HepG2 (cell line): ENCODE results near the gene MADCAM1. TPM values are rescaled to one million over a fixed set of nuclear protein-coding genes. Genes with fewer than 3 reads are reported as not detected.

Source experiments
- ATM ChIP-seq: fragments of 450-650 bp; IDR thresholded peaks from 2 replicates; pipeline ENCODE4 v1.7.1; 2017; ENCODE audit warnings: mild to moderate bottlenecking, borderline replicate concordance
- ELF4 ChIP-seq: sonication (generic); formaldehyde crosslinking; IDR thresholded peaks from 2 replicates; pipeline ENCODE4 v1.5.0; 2020; ENCODE audit warnings: missing genetic modification reagents, mild to moderate bottlenecking, moderate library complexity, borderline replicate concordance
- FOXO1 ChIP-seq: sonication (generic); formaldehyde crosslinking; IDR thresholded peaks from 2 replicates; pipeline ENCODE4 v1.4.0; 2020; ENCODE audit warnings: missing genetic modification reagents
- HOXA5 ChIP-seq: sonication (generic); formaldehyde crosslinking; IDR thresholded peaks from 2 replicates; pipeline ENCODE4 v1.4.0; 2020; ENCODE audit warnings: missing genetic modification reagents
- KLF11 ChIP-seq: IDR thresholded peaks from 2 replicates; pipeline ENCODE4 v1.6.1; 2016; ENCODE audit warnings: missing compliant biosample characterization
- MIXL1 ChIP-seq: IDR thresholded peaks from 2 replicates; pipeline ENCODE4 v1.6.1; 2016
- NAIF1 ChIP-seq: sonication (generic); formaldehyde crosslinking; IDR thresholded peaks from 2 replicates; pipeline ENCODE4 v1.5.0; 2020; ENCODE audit warnings: mild to moderate bottlenecking, missing genetic modification reagents, borderline replicate concordance
- RARA ChIP-seq: IDR thresholded peaks from 2 replicates; pipeline ENCODE4 v1.6.1; 2016; ENCODE audit warnings: missing genetic modification reagents, missing compliant biosample characterization
- SP2 ChIP-seq: sonication (generic); formaldehyde crosslinking; IDR thresholded peaks from 2 replicates; pipeline ENCODE4 v1.5.1; 2020; ENCODE audit warnings: mild to moderate bottlenecking, missing genetic modification reagents
- TAF1 ChIP-seq: sonication (generic); formaldehyde crosslinking; IDR thresholded peaks from 2 replicates; pipeline ENCODE4 v1.4.0; 2020; ENCODE audit warnings: missing genetic modification reagents
- THAP11 ChIP-seq: IDR thresholded peaks from 2 replicates; pipeline ENCODE4 v1.6.1; 2016; ENCODE audit warnings: missing biosample characterization, missing genetic modification reagents
- YEATS4 ChIP-seq: sonication (generic); formaldehyde crosslinking; IDR thresholded peaks from 2 replicates; pipeline ENCODE4 v1.4.0; 2020; ENCODE audit warnings: missing genetic modification reagents, borderline replicate concordance
- ZKSCAN8 ChIP-seq: IDR thresholded peaks from 2 replicates; pipeline ENCODE4 v1.6.1; 2016; ENCODE audit warnings: borderline replicate concordance, missing genetic modification reagents, missing compliant biosample characterization
- ZMYM2 ChIP-seq: sonication (generic); formaldehyde crosslinking; IDR thresholded peaks from 2 replicates; pipeline ENCODE4 v1.8.0; 2022; ENCODE audit warnings: mild to moderate bottlenecking, missing genetic modification reagents
- ZNF17 ChIP-seq: sonication (generic); formaldehyde crosslinking; IDR thresholded peaks from 2 replicates; pipeline ENCODE4 v1.5.0; 2020; ENCODE audit warnings: mild to moderate bottlenecking, missing genetic modification reagents
- ZNF232 ChIP-seq: sonication (generic); formaldehyde crosslinking; IDR thresholded peaks from 2 replicates; pipeline ENCODE4 v1.4.0; 2020; ENCODE audit warnings: missing genetic modification reagents, borderline replicate concordance
- ZNF235 ChIP-seq: sonication (generic); formaldehyde crosslinking; IDR thresholded peaks from 2 replicates; pipeline ENCODE4 v1.8.1; 2023; ENCODE audit warnings: mild to moderate bottlenecking, missing genetic modification reagents, borderline replicate concordance
- ZNF552 ChIP-seq: sonication (generic); formaldehyde crosslinking; IDR thresholded peaks from 2 replicates; pipeline ENCODE4 v1.9.0; 2022; ENCODE audit warnings: missing genetic modification reagents, mild to moderate bottlenecking, borderline replicate concordance
- ZNF567 ChIP-seq: sonication (generic); formaldehyde crosslinking; IDR thresholded peaks from 2 replicates; pipeline ENCODE4 v1.8.1; 2023; ENCODE audit warnings: mild to moderate bottlenecking, missing genetic modification reagents, borderline replicate concordance
- polyA plus RNA-seq, 8 experiments: library from polyadenylated mRNA; depleted of rRNA in 3 of 8; stranded (reverse) in 7 of 8; unstranded in 1 of 8; fragments of >200 nt; fragmentation: Illumina TruSeq in 4 of 8; extraction: Trizol in 4 of 8; gene quantifications; 2 replicates each; pipeline versions ENCODE4 v1.2.1 to v1.2.3, GENCODE V29; 2011 to 2016; ENCODE audit warnings: low read depth in 4 of 8, missing spikeins in 1 of 8, mixed read lengths in 1 of 8; ENCODE audit not compliant: insufficient read depth in 1 of 8
- total RNA-seq, 5 experiments: library from RNA; depleted of rRNA; stranded (reverse); fragments of >200 nt; fragmentation: Illumina TruSeq; extraction: Trizol; gene quantifications; 2 replicates each; pipeline ENCODE4 v1.2.3, GENCODE V29; 2016; ENCODE audit warnings: low read depth in 1 of 5
- TF ChIP-seq, protein P1 (sequence below): sonication (generic); formaldehyde crosslinking; IDR thresholded peaks from 2 replicates; pipeline ENCODE4 v1.5.0; 2020; ENCODE audit warnings: mild to moderate bottlenecking, low read depth, missing genetic modification reagents, borderline replicate concordance
- TF ChIP-seq, protein P2 (sequence below): sonication (generic); formaldehyde crosslinking; IDR thresholded peaks from 2 replicates; pipeline ENCODE4 v1.8.0; 2022; ENCODE audit warnings: missing genetic modification reagents, mild to moderate bottlenecking, moderate library complexity, borderline replicate concordance
- TF ChIP-seq, protein P3 (sequence below): sonication (generic); formaldehyde crosslinking; conservative IDR thresholded peaks from 2 replicates; pipeline ENCODE4 v1.4.0; 2020; ENCODE audit warnings: mild to moderate bottlenecking, missing genetic modification reagents, moderate library complexity
- TF ChIP-seq, protein P4 (sequence below): sonication (generic); formaldehyde crosslinking; IDR thresholded peaks from 2 replicates; pipeline ENCODE4 v1.5.1; 2020; ENCODE audit warnings: missing genetic modification reagents, mild to moderate bottlenecking, borderline replicate concordance
- TF ChIP-seq, protein P5 (sequence below): sonication (generic); formaldehyde crosslinking; IDR thresholded peaks from 2 replicates; pipeline ENCODE4 v1.4.0; 2020; ENCODE audit warnings: mild to moderate bottlenecking, missing genetic modification reagents

The MADCAM1 gene
- total and polyA plus RNA-seq, 2 of the 13 experiments (the other 11 are each of a cell fraction or from before 2014, with no cell fraction given): 0.29 to 0.33 TPM

DNA sequence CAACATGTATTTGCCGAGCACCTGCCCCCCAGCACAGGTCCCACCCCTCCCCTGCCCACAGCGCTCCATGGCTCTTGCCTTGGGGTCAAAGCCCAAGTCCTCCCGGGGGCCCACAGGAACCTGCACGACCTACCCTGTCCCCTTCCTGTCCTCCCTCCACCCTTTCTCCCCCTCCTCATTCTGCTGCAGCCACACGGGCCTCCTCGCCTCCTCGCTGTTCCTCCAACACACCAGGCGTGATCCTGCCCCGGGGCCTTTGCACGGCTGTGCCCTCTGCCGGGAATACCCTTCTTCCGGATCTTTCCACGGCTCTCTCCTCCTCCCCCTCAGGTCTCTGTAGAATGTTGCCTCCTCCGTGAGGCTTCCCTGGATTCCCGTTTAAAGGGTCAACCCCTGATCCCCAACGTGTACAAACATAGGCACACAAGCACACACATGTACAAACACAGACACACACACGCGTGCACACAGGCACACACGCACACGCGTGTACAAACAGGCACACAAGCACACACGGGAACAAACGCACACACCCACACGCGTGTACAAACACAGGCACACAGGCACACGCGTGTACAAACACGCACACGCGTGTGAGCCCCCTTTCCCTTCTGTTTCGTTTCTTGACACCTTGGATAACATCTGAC is 2.8 kb downstream of the MADCAM1 start (continued):
- TF ChIP-seq, protein P1, sequence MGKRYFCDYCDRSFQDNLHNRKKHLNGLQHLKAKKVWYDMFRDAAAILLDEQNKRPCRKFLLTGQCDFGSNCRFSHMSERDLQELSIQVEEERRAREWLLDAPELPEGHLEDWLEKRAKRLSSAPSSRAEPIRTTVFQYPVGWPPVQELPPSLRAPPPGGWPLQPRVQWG (CRISPR knock-in tag): no peak
- TF ChIP-seq ZNF552 (no peak), FOXO1 (CRISPR knock-in tag) (no peak), ZKSCAN8 (CRISPR knock-in tag) (no peak), RARA (0 out of 2 replicates have a peak, but pooled peaks have one; percentile 6), ZNF567 (CRISPR knock-in tag) (no peak), TAF1 (no peak), YEATS4 (CRISPR knock-in tag) (no peak), MIXL1 (no peak), SP2 (CRISPR knock-in tag) (no peak), ATM (no peak), ELF4 (CRISPR knock-in tag) (no peak), ZNF235 (CRISPR knock-in tag) (no peak), ZMYM2 (CRISPR knock-in tag) (peak; percentile 80; the same call in 1 of the 2 replicates), KLF11 (CRISPR knock-in tag) (no peak), HOXA5 (no peak), NAIF1 (CRISPR knock-in tag) (no peak), THAP11 (no peak), ZNF232 (CRISPR knock-in tag) (no peak), ZNF17 (CRISPR knock-in tag) (no peak)
- TF ChIP-seq, protein P2, sequence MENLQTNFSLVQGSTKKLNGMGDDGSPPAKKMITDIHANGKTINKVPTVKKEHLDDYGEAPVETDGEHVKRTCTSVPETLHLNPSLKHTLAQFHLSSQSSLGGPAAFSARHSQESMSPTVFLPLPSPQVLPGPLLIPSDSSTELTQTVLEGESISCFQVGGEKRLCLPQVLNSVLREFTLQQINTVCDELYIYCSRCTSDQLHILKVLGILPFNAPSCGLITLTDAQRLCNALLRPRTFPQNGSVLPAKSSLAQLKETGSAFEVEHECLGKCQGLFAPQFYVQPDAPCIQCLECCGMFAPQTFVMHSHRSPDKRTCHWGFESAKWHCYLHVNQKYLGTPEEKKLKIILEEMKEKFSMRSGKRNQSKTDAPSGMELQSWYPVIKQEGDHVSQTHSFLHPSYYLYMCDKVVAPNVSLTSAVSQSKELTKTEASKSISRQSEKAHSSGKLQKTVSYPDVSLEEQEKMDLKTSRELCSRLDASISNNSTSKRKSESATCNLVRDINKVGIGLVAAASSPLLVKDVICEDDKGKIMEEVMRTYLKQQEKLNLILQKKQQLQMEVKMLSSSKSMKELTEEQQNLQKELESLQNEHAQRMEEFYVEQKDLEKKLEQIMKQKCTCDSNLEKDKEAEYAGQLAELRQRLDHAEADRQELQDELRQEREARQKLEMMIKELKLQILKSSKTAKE (CRISPR knock-in tag): peak; percentile 41; the same call in 1 of the 2 replicates
- TF ChIP-seq, protein P3, sequence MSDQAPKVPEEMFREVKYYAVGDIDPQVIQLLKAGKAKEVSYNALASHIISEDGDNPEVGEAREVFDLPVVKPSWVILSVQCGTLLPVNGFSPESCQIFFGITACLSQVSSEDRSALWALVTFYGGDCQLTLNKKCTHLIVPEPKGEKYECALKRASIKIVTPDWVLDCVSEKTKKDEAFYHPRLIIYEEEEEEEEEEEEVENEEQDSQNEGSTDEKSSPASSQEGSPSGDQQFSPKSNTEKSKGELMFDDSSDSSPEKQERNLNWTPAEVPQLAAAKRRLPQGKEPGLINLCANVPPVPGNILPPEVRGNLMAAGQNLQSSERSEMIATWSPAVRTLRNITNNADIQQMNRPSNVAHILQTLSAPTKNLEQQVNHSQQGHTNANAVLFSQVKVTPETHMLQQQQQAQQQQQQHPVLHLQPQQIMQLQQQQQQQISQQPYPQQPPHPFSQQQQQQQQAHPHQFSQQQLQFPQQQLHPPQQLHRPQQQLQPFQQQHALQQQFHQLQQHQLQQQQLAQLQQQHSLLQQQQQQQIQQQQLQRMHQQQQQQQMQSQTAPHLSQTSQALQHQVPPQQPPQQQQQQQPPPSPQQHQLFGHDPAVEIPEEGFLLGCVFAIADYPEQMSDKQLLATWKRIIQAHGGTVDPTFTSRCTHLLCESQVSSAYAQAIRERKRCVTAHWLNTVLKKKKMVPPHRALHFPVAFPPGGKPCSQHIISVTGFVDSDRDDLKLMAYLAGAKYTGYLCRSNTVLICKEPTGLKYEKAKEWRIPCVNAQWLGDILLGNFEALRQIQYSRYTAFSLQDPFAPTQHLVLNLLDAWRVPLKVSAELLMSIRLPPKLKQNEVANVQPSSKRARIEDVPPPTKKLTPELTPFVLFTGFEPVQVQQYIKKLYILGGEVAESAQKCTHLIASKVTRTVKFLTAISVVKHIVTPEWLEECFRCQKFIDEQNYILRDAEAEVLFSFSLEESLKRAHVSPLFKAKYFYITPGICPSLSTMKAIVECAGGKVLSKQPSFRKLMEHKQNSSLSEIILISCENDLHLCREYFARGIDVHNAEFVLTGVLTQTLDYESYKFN (CRISPR knock-in tag): peak; percentile 92
- TF ChIP-seq, protein P4, sequence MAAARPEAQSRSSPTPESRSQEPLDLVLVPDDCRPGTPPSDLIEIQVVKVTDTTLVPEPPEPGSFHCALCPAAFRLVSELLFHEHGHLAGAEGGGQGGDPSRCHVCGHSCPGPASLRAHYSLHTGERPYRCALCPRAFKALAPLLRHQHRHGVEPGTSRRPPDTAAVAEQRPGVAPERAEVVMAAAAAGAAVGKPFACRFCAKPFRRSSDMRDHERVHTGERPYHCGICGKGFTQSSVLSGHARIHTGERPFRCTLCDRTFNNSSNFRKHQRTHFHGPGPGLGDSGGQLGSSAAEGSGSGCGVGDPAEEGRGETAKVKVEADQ (CRISPR knock-in tag): no peak
- TF ChIP-seq, protein P5, sequence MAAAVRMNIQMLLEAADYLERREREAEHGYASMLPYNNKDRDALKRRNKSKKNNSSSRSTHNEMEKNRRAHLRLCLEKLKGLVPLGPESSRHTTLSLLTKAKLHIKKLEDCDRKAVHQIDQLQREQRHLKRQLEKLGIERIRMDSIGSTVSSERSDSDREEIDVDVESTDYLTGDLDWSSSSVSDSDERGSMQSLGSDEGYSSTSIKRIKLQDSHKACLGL (CRISPR knock-in tag): no peak
